Measurements from ENCODE around the gene FRMD5. TPM values are rescaled to one million over a fixed set of nuclear protein-coding genes. Genes with fewer than 3 reads are reported as not detected.
"Not testable (repeated sequence)": the region's sequence is repeated elsewhere in the genome, so short reads cannot be mapped to it uniquely, and the experiment has no call there.

FRMD5 gene
- total and polyA plus RNA-seq, 2 donors (not counting 1 experiment from before 2014, with no cell fraction given): 1.9 to 4.3 TPM

DNA sequence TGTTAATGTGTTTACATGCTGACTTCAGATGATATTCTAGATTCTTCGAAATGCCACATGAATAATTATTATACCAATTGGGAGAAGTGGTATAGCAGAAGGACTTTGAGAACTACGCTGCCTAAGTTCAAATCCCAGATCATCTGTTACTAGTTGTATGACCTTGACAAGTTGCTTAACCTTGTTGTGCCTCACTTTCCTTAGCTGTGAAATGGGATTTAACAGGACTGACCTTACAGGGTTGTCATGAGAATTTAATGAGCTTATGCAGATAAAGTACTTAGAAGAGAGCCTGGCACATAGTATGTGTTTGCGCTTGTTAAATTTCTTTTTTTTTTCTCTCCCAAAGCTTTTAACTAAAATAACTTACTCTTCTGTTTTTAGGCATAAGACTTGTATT lies 343.8 kb downstream of the FRMD5 start:
- H3K36me3 ChIP-seq (ENCODE audit: control insufficient read depth, insufficient read depth, low read length): no peaks in the 10 kb centered on the region
- DNase-seq (ENCODE audit: low read depth in 2 of 2): no peak

DNA sequence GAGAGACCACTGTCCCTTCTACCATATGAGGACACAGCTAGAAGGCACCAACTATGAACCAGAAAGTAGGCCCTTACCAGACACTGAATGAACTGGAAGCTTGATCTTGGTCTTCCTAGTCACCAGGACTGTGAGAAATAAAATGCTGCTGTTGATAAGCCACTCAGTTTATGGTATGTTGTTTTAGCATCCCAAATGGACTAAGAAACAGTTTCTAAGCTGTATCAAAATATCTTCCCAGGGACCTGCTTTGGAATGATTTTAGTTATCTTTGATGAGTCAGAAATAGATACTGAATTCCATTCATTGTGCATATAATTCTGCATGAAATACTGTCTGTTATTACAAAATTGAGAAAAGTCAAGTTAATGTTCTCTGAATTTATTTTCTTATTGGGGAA lies 349.6 kb downstream of the FRMD5 start:
- peak in 1 of 2 donors; percentile 20 for DNase-seq (ENCODE audit: low read depth in 2 of 2)
- no peak overlapping the region for H3K27ac ChIP-seq (ENCODE audit: insufficient read depth, low read length)

More for the DNA sequence above, 343.8 kb downstream of the FRMD5 start:
- no peak overlapping the region for H2AFZ ChIP-seq (ENCODE audit: low read length)
- H4K20me1 ChIP-seq (ENCODE audit: control insufficient read depth, extremely low read depth, insufficient read depth, low read length): no peaks in the 10 kb centered on the region
- H3K9me3 ChIP-seq (ENCODE audit: control insufficient read depth, insufficient read depth, low read depth, low read length): no peaks in the 10 kb centered on the region
- H3K27me3 ChIP-seq (ENCODE audit: control insufficient read depth, insufficient read depth, low read length): no peaks in the 10 kb centered on the region
- H3K4me1 ChIP-seq (ENCODE audit: control insufficient read depth, extremely low read depth, insufficient read depth, low read length): no peaks in the 10 kb centered on the region
- H3K4me3 ChIP-seq (replicated peaks in 1 of 4; ENCODE audit: control extremely low read depth in 1 of 4, insufficient read depth in 1 of 4, low read depth in 3 of 4, low read length in 4 of 4): no peak overlapping the region
- no peak overlapping the region for H3K9ac ChIP-seq (ENCODE audit: insufficient read depth, low read length)
- no peaks in the 10 kb centered on the region for H3K79me2 ChIP-seq (ENCODE audit: control insufficient read depth, insufficient read depth, low read length)
- no peak overlapping the region for H3K4me2 ChIP-seq (ENCODE audit: extremely low read depth, insufficient read depth, low read length)
- TF ChIP-seq, protein P1, sequence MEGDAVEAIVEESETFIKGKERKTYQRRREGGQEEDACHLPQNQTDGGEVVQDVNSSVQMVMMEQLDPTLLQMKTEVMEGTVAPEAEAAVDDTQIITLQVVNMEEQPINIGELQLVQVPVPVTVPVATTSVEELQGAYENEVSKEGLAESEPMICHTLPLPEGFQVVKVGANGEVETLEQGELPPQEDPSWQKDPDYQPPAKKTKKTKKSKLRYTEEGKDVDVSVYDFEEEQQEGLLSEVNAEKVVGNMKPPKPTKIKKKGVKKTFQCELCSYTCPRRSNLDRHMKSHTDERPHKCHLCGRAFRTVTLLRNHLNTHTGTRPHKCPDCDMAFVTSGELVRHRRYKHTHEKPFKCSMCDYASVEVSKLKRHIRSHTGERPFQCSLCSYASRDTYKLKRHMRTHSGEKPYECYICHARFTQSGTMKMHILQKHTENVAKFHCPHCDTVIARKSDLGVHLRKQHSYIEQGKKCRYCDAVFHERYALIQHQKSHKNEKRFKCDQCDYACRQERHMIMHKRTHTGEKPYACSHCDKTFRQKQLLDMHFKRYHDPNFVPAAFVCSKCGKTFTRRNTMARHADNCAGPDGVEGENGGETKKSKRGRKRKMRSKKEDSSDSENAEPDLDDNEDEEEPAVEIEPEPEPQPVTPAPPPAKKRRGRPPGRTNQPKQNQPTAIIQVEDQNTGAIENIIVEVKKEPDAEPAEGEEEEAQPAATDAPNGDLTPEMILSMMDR (conservative IDR thresholded peaks at IDR 0.05 in 1 of 2, IDR thresholded peaks at IDR 0.05 in 1 of 2; ENCODE audit: low read depth in 1 of 2, low read length in 2 of 2): no peak
- TF ChIP-seq EZH2 (IDR thresholded peaks at IDR 0.05; ENCODE audit: low read length, missing control alignments): no peak
- H3K27ac ChIP-seq (ENCODE audit: insufficient read depth, low read length): no peak overlapping the region

DNA sequence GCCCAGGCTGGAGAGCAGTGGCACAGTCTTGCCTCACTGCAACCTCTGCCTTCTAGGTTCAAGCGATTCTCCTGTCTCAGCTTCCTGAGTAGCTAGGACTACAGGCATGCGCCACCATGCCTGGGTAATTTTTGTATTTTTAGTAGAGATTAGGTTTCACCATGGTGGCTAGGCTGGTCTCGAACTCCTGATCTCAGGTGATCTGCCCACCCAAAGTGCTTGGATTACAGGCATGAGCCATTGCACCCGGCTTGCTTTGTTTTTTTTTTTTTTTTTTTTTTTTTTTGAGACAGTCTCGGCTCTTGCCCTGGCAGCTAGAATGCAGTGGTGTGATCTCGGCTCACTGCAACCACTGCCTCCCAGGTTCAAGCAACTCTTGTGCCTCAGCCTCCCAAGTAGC lies 362.6 kb downstream of the FRMD5 start:
- H3K4me2 ChIP-seq (ENCODE audit: extremely low read depth, insufficient read depth, low read length); H3K9ac ChIP-seq (ENCODE audit: insufficient read depth, low read length); H3K4me3 ChIP-seq (replicated peaks in 1 of 4; ENCODE audit: control extremely low read depth in 1 of 4, insufficient read depth in 1 of 4, low read depth in 3 of 4, low read length in 4 of 4); H3K27ac ChIP-seq (ENCODE audit: insufficient read depth, low read length); H4K20me1 ChIP-seq (ENCODE audit: control insufficient read depth, extremely low read depth, insufficient read depth, low read length); H3K4me1 ChIP-seq (ENCODE audit: control insufficient read depth, extremely low read depth, insufficient read depth, low read length); H3K9me3 ChIP-seq (ENCODE audit: control insufficient read depth, insufficient read depth, low read depth, low read length); H3K36me3 ChIP-seq (ENCODE audit: control insufficient read depth, insufficient read depth, low read length); H3K27me3 ChIP-seq (ENCODE audit: control insufficient read depth, insufficient read depth, low read length); DNase-seq (ENCODE audit: low read depth in 2 of 2): not testable (repeated sequence)
- peaks cover 22% of the 10 kb centered on the region for H3K79me2 ChIP-seq (ENCODE audit: control insufficient read depth, insufficient read depth, low read length)
- peak overlapping the region; percentile 30 for H2AFZ ChIP-seq (ENCODE audit: low read length)

More for the DNA sequence above, 349.6 kb downstream of the FRMD5 start:
- H4K20me1 ChIP-seq (ENCODE audit: control insufficient read depth, extremely low read depth, insufficient read depth, low read length): no peaks in the 10 kb centered on the region
- H3K9me3 ChIP-seq (ENCODE audit: control insufficient read depth, insufficient read depth, low read depth, low read length): no peaks in the 10 kb centered on the region
- no peaks in the 10 kb centered on the region for H3K27me3 ChIP-seq (ENCODE audit: control insufficient read depth, insufficient read depth, low read length)
- no peak overlapping the region for H2AFZ ChIP-seq (ENCODE audit: low read length)
- H3K4me2 ChIP-seq (ENCODE audit: extremely low read depth, insufficient read depth, low read length): no peak overlapping the region
- no peaks in the 10 kb centered on the region for H3K36me3 ChIP-seq (ENCODE audit: control insufficient read depth, insufficient read depth, low read length)
- no peaks in the 10 kb centered on the region for H3K79me2 ChIP-seq (ENCODE audit: control insufficient read depth, insufficient read depth, low read length)
- H3K4me3 ChIP-seq (replicated peaks in 1 of 4; ENCODE audit: control extremely low read depth in 1 of 4, insufficient read depth in 1 of 4, low read depth in 3 of 4, low read length in 4 of 4): no peak overlapping the region
- no peaks in the 10 kb centered on the region for H3K4me1 ChIP-seq (ENCODE audit: control insufficient read depth, extremely low read depth, insufficient read depth, low read length)
- no peak for TF ChIP-seq EZH2 (IDR thresholded peaks at IDR 0.05; ENCODE audit: low read length, missing control alignments)
- TF ChIP-seq, protein P1 (conservative IDR thresholded peaks at IDR 0.05 in 1 of 2, IDR thresholded peaks at IDR 0.05 in 1 of 2; ENCODE audit: low read depth in 1 of 2, low read length in 2 of 2): no peak
- H3K9ac ChIP-seq (ENCODE audit: insufficient read depth, low read length): no peak overlapping the region

DNA sequence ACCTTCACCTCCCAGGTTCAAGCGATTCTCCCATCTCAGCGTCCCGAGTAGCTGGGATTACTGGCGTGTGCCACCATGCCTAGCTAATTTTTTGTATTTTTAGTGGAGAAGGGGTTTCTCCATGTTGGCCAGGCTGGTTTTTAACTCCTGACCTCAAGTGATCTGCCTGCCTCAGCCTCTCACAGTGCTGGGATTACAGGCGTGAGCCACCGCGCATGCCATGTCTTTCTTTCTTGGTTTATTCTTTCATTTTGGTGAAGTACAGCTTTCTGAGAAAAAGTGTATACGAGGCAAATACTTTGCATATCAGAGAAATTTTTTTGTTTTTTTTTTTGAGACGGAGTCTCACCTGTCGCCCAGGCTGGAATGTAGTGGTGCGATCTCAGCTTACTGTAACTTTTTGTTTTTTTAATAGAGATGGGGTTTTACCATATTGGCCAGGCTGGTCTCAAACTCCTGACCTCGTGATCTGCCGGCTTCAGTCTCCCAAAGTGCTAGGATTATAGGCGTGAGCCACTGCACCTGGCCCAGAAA lies 363.5 kb downstream of the FRMD5 start:
- not testable (repeated sequence) for H3K4me1 ChIP-seq (ENCODE audit: control insufficient read depth, extremely low read depth, insufficient read depth, low read length); H2AFZ ChIP-seq (ENCODE audit: low read length); H3K27ac ChIP-seq (ENCODE audit: insufficient read depth, low read length); H4K20me1 ChIP-seq (ENCODE audit: control insufficient read depth, extremely low read depth, insufficient read depth, low read length); H3K9me3 ChIP-seq (ENCODE audit: control insufficient read depth, insufficient read depth, low read depth, low read length); DNase-seq (ENCODE audit: low read depth in 2 of 2); H3K36me3 ChIP-seq (ENCODE audit: control insufficient read depth, insufficient read depth, low read length); H3K9ac ChIP-seq (ENCODE audit: insufficient read depth, low read length); H3K27me3 ChIP-seq (ENCODE audit: control insufficient read depth, insufficient read depth, low read length); H3K4me2 ChIP-seq (ENCODE audit: extremely low read depth, insufficient read depth, low read length); H3K4me3 ChIP-seq (replicated peaks in 1 of 4; ENCODE audit: control extremely low read depth in 1 of 4, insufficient read depth in 1 of 4, low read depth in 3 of 4, low read length in 4 of 4)
- H3K79me2 ChIP-seq (ENCODE audit: control insufficient read depth, insufficient read depth, low read length): peaks cover 29% of the 10 kb centered on the region

DNA sequence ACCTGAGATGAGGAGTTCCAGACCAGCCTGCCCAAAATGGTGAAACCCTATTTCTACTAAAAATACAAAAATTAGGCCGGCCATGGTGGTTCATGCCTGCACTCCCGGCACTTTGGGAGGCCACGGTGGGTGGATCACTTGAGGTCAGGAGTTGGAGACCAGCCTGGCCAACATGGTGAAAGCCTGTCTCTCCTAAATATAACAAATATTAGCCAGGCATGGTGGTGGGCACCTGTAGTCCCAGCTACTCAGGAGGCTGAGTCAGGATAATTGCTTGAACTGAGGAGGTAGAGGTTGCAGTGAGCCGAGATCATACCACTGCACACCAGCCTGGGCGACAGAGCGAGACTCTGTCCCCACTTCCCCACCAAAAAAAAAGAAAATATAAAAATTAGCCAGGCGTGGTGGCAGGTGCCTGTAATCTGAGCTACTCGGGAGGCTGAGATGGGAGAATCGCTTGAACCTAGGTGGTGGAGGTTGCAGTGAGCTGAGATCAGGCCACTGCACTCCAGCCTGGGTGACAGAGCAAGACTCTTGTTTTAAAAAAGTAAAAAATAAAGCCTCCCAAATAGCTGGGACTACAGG lies 364.3 kb downstream of the FRMD5 start:
- not testable (repeated sequence) for H3K9ac ChIP-seq (ENCODE audit: insufficient read depth, low read length); H3K4me3 ChIP-seq (replicated peaks in 1 of 4; ENCODE audit: control extremely low read depth in 1 of 4, insufficient read depth in 1 of 4, low read depth in 3 of 4, low read length in 4 of 4); H3K27ac ChIP-seq (ENCODE audit: insufficient read depth, low read length); H3K4me1 ChIP-seq (ENCODE audit: control insufficient read depth, extremely low read depth, insufficient read depth, low read length); DNase-seq (ENCODE audit: low read depth in 2 of 2); H3K4me2 ChIP-seq (ENCODE audit: extremely low read depth, insufficient read depth, low read length); H3K27me3 ChIP-seq (ENCODE audit: control insufficient read depth, insufficient read depth, low read length); H4K20me1 ChIP-seq (ENCODE audit: control insufficient read depth, extremely low read depth, insufficient read depth, low read length); H3K9me3 ChIP-seq (ENCODE audit: control insufficient read depth, insufficient read depth, low read depth, low read length); H3K36me3 ChIP-seq (ENCODE audit: control insufficient read depth, insufficient read depth, low read length); H2AFZ ChIP-seq (ENCODE audit: low read length)
- H3K79me2 ChIP-seq (ENCODE audit: control insufficient read depth, insufficient read depth, low read length): peaks cover 29% of the 10 kb centered on the region

All from fibroblast of lung (primary cell).